VCaP (cell line): ENCODE measurements around the gene TCERG1.
A peak's percentile ranks its signal among the peaks of the same experiment; 100 is the strongest.

Source experiments
- H3K27ac ChIP-seq: fragments of 450-650 bp; 2 replicates; pipeline ENCODE4 v1.5.1; 2017
- CTCF ChIP-seq: fragments of 450-650 bp; conservative IDR thresholded peaks from 2 replicates; pipeline ENCODE4 v1.5.1; 2017; ENCODE audit warnings: mild to moderate bottlenecking, moderate library complexity

The TCERG1 gene

GRCh38 chr5:146410272-146410671, 36.9 kb upstream of the TCERG1 start:
- TF ChIP-seq CTCF = no peak

GRCh38 chr5:146419696-146420095, 27.4 kb upstream of the TCERG1 start:
- TF ChIP-seq CTCF = no peak
- no peak overlapping the region for H3K27ac ChIP-seq

More at GRCh38 chr5:146410272-146410671, 36.9 kb upstream of the TCERG1 start:
- H3K27ac ChIP-seq = no peak overlapping the region

DNA sequence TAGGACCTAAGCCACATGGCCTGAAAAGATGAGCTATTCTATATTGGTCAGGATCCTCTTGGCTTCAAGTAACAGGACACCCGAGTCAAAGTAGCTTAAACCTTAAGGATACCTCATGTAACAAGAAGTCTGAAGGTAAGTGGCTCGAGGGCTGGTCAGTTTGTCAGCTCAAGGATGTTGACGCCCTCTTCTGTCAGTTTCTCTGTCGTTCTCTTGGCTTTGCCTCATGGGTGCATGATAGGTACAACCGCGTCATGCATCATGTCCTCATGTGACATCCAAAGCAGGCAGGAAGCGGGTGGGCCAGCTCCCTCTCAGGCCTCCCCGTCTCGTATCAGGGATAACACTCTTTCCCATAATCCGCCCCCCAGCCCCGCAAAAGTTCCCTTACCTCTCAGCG, 22.1 kb upstream of the TCERG1 start:
- TF ChIP-seq CTCF = no peak
- H3K27ac ChIP-seq = no peak overlapping the region

- TF ChIP-seq CTCF = no peak
Observed at GRCh38 chr5:146426305-146426704, 20.8 kb upstream of the TCERG1 start.

GRCh38 chr5:146426853-146427618, 20.1 kb upstream of the TCERG1 start:
- peak overlapping the region; percentile 83 for H3K27ac ChIP-seq
- peak; percentile 65 for TF ChIP-seq CTCF

More at GRCh38 chr5:146426305-146426704, 20.8 kb upstream of the TCERG1 start:
- peak overlapping the region; percentile 10; the same call in 1 of the 2 replicates for H3K27ac ChIP-seq

- TF ChIP-seq CTCF = no peak
- peak overlapping the region; percentile 83 for H3K27ac ChIP-seq
Observed at GRCh38 chr5:146427619-146427997, 19.5 kb upstream of the TCERG1 start.

DNA sequence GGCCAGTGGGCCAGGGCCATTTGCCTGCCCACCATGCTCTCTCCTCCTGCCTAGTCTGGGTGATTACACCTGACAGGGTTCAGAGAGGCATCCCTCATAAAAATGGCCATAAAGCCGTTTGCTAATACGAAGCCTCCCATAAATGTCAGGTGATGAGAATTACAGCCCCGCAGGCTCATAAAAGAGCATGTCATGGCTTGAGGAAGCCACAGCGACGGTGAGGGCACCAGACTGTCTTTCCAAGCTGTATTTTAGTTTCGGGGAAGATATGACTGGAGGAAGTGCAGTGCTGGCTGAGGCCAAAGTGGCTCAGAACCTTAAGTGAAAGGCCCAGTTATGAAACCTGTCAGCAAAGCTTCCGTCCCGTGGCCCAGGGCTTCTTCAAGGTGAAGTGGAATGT, 18.5 kb upstream of the TCERG1 start:
- no peak for TF ChIP-seq CTCF
- peak overlapping the region; percentile 83 for H3K27ac ChIP-seq
